DMS 273 (cell line): ENCODE measurements around the gene KRTAP5-6.

Experiments
- DNase-seq: peaks from one replicate; lab custom pipeline; 2025; ENCODE audit not compliant: unreplicated experiment; lab: John Stamatoyannopoulos, UW

The KRTAP5-6 gene

DNA sequence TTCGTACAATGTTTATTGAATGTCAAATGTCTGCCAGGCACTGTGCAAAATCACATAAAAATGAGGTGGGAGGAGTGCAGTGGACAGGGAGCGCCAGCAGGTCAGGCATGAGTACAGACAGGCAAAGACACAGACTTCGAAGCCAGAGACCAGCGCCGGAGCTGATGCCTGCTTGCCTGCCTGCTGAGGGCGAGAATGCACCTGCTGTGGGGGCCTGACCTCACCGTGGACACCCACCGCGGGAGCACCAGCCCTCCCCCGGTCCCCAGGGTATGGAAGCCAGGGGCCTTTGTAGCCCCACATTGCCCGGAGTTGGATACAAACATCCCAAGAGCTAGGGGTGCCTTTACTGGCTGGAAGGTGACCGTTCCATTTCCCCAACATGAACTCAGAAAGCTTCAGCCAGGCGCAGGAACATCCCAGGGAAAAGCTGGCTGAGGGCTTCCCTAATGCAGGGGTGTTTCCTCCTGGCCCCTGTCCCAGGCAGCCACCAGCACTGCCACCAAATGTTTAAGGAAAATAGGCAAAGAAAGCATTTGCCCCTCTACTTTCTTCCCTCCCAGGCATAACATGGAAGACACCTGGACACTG lies 35.5 kb downstream of the KRTAP5-6 start:
- DNase-seq, result no peak

DNA sequence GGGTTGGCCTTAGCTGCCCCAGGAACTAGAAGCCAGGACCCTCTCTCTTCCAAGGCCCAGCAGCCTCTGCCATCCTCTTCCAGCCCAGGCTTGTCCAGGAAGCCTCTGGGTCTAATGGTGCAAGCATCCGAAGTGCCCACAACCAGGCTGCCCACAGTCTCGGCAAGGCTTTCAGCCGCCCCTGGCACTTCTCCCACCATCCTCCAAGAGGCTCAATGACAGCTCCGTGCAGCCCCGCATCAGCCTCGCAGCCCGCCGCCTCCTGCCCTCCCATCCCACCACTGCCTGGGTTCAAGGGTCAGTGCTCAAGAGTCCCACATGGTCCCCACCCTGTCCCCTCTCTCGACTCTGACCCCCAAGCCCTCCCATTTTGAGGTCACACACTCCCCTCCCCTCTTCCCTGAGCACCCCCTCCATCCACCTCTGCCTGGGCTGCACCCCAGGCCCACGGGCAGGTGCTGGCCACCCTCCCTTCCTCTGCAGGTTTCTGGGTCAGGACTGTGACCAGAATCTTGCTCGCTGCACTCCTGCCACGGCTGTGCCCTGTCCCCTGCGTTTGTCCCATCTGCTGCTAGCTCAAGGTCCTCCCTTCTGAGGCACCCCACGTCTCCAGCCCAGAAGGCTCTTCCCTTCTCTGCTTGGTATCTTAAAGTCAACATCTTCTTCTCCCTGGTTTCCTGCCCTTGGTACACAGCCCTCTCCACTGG lies 36.2 kb downstream of the KRTAP5-6 start:
- DNase-seq, result no peak

DNA sequence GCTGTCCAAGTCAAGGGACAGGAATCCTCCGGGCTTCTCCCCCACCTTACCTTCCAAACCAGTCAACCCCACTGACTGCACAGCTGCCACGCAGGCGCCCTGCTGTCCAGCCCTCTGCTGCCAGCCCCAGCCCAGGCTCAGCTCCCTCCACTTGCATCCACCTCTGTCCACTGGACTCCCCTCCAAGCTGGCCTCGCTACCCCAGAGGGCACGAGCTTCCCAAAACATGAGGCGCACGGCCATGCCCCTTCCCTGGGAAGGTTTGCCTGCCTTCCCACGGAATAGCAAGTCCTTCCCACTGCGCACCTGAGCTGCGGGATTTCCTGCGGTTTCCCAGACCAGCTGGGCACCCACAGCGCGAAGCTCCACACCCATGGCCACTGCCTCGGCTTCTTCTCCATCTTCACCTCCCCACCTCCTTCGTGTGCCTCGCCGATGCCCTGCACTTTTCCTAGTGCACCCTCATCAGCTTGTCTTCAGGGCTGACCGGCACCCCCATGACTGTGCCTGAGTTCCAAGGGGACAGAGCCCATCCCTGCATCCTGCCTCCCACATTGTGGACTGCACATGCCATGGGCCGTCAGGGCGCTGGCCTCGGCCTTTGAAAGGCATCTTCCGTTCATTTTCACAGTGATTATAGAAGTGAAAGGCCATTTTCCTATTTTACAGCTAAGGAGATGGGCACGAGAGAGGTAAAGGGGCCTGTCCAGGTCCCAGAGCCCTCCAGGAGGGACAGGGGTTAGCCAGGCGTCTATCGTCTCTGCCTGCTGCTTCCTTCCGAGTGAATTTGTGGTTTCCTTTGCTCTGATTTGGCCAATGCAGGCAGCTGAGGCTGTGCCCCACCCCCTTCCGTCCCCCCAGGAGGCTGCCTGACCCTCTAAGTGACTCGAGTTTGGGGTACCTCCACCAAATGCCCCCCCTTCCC lies 37.0 kb downstream of the KRTAP5-6 start:
- DNase-seq, result no peak

DNA sequence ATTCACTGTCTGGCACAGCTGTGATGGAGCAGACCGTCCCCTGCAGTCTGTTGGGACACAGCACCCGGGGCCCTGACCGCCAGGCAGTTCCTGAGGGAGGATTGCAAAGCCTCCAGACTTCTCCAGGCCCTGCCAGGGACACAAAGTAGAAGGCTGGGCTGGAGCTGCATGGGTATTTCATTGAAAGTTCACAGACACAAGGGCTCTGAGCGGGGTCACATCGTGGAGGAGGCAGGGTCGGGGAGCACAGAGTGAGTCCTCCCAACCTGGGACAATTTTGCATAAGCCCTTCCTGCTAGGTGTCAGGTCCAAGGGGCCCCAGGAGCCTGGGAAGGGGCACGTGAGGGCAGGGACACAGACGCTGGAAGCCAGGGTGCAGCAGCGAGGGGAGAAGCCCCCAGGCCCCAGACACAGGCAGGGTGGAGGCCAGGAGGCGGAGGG lies 37.7 kb downstream of the KRTAP5-6 start:
- DNase-seq, result no peak

DNA sequence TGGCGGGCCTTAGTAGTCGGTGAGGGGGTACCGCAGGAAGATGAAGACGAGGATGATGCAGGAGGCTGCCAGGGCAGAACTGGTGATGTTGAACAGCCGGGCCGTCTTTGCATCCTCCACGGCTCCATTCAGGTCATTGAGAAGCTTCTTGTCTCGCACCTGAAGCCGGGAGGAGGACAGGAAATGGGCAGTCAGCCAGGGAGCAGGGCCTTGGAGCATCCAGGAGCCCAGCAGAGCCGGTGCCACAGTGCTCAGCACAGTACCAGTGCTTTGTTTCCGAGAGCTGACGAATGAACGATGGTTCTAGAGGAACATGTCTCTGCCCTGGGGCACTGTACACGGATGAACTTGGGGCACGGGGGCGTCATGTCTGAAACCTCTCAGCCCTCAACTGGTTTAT lies 38.3 kb downstream of the KRTAP5-6 start:
- DNase-seq, result no peak

DNA sequence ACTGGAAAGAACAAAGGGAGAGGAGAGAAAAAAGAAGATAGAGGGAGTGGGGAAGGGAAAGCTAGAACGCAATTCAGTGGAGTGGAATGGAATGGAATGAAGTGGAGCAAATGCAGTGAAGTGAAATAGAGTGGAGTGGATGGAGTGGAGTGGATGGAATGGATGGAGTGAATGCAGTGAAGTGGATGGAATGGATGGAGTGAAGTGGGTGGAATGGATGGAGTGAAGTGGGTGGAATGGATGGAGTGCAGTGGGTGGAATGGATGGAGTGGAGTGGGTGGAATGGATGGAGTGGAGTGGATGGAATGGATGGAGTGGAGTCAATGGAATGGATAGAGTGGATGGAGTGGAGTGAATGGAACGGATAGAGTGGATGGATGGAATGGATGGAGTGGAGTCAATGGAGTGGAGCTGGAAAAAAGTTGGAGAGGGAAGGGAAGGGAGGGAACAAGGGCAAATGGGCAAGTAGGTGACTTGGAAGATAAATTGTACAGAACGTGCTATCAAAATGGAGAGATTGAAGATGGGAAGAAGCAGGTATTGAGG lies 39.5 kb downstream of the KRTAP5-6 start:
- no peak for DNase-seq

DNA sequence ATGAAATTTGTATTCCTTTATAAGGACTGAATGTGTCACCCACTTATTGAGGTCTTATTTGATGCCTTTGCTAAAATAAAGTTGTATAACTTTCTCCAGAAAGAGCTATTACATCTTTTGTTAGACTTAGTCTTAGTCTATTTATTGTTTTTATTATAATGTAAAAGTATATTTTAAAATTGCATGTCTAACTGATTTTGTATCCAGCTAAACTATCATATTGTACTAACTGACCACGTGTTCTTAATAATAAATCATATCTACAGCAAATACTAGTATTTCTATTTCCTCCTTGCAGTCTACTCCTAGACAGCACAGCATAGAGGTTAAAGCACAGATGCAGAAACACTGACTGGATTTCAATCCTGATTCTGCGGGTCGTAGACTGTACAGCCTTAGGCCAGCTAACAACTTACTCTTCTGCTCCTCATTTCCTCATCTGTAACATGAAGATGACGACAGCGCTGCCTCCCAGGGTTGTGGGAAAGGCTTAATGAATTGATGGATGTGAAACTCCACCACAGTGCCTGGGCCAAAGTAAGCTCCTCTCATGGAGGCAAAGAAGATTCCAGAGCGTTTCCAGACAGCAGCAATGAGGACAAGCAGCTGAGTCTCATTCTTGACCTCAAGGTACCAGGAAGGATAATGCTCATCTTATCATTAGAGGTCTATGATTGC lies 40.2 kb downstream of the KRTAP5-6 start:
- DNase-seq, result no peak

DNA sequence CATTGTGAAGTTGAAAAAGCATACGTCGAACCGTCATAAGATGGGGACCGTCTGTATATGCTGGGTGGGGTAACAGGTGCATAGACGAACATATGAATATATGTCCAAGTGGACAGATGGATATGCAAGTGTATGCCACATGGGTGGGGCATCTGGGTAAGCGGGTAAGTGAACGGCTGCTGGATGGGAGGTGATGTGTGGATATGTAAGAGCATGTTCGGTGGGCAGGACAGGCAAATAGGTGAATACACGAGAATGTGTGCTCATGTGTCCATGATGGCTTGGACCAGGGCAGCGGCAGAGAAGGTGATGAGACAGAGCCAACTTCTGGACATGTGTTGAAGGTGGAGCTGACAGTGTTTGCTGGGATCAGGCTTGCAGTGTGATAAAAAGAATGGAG lies 41.4 kb downstream of the KRTAP5-6 start:
- DNase-seq, result no peak

DNA sequence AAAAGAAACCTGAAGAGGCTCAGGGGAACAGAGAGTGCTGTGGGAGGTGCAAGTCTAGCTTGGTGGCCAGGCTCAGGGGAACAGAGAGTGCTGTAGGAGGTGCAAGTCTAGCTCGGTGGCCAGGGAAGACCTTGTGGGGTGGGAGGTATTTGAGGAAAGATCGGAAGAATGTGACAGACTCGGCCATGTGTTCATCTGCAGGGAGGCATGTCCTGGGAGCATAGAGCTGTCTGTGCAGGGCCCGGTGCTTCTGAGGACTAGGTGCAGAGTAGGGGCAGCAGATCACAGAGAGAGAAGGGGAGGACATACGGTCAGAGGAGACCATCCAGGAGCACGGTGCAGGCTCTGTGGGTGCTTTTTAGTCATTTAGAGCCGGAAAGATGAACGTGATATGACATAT lies 42.6 kb downstream of the KRTAP5-6 start:
- DNase-seq, result no peak

DNA sequence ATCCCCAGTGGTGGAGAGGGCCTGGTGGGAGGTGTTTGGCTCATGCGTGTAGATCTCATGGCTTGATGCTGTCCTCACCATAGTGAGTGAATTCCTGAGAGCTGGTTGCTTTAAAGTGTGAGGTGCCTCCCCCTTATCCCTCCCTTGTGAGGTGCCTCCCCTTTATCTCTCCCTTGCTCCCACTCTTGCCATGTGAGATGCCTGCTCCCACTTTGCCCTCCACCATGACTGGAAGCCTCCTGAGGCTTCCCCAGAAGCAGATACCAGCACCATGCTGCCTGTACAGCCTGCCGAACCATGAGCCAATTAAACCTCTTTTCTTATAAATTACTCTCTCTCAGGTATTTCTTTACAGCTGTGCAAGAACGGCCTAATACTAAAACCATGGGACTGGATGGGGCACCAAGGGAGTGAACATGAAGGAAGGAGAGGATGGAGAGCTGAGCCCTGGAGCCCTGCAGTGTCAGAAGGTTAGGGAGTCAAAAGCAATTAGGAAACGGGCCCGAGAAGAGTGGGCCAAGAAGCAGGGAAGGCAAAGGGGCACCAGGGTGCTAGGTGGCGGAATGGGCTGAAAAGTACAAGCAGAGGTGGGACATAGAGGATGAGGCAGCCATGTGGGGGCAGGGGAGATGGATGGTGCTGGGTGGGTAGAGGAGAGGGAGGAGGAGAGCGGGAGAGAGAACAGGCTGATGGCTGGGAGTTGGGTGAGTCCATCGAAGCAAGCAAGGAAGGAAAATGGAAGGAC lies 44.0 kb downstream of the KRTAP5-6 start:
- DNase-seq, result no peak

DNA sequence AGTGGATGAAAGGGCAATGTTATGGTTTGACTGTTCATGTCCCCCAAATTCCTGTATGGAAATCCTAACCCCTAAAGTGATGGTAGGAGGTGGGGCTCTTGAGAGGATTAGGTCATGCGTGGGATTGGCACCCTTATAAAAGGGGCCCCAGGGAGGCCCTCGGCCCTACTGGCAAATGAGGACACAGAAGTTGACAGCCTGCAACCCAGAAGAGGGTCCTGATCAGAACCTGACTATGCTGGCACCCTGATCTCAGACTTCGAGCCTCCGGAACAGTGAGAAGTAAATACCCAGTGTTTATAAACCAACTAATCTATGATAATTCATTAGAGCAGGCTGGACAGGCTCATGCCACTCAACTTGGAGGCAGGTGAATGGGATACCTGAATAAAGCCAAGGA lies 44.7 kb downstream of the KRTAP5-6 start:
- no peak for DNase-seq

DNA sequence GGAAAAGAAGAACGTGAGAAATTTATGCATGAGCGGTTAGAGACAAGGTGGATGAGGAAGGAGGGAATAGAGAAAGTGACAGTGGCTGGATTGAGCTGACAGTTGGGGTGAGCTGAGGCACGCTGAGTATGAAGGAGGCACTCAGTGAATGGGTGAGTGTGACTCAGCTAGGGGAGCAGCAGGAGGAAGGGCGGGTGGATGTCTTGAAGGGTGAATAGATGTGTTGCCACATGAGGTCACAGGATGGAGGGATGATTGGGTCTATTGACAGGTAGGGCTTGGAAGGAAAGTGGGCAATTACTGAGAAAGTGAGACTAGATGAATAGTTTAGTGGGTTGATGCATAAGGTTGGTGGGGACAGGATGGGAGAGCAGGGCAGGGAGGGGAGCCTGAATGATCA lies 45.4 kb downstream of the KRTAP5-6 start:
- no peak for DNase-seq

DNA sequence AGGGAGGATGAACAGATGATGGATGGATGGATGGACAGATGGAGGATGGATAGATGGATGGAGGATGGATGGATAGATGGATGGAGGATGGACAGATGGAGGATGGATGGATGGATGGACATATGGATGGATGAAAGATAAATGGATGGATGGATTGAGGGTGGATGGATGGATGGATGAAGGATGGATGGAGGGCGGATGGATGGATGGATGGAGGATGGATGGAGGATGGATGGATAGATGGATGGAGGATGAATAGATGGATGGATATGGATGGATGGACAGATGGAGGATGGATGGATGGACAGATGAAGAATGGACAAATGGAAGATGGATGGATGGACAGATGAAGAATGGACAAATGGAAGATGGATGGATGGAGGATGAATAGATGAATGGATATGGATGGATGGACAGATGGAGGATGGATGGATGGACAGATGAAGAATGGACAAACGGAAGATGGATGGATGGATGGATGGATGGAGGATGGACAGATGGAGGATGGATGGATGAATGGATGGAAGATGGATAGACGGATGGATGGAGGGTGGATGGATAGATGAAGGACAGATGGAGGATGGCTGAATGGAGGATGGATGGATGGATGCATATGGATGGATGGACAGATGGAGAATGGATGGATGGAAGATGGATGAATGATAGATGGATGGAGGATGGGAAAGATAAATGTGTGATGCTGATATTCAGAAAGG lies 46.0 kb downstream of the KRTAP5-6 start:
- no peak for DNase-seq

DNA sequence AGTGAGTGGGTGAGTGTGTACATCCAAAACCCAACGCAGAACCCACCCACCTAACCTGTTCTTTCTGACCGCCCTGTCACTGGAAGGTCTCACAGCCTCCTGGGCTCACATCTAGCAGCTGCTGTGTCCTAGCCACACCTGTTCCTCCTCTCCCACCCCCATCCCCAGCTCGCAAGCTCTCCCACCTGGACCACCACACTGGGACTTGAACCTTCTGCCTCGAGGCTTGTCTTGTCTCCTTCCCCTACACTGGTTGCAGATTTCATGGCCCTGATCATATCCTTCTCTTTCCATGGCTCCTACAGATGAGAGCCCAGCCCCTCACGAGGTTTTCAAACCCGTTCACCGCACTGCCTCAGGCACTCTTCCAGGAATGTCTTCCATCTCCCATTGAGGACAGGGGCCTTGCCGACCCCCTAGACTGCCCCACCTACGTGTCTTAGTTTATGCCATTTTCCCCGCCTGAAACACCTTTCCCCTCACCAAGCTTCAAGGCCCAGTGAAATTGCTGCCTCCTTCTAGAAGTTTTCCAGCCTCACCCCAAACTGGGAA lies 46.7 kb downstream of the KRTAP5-6 start:
- DNase-seq, result no peak

DNA sequence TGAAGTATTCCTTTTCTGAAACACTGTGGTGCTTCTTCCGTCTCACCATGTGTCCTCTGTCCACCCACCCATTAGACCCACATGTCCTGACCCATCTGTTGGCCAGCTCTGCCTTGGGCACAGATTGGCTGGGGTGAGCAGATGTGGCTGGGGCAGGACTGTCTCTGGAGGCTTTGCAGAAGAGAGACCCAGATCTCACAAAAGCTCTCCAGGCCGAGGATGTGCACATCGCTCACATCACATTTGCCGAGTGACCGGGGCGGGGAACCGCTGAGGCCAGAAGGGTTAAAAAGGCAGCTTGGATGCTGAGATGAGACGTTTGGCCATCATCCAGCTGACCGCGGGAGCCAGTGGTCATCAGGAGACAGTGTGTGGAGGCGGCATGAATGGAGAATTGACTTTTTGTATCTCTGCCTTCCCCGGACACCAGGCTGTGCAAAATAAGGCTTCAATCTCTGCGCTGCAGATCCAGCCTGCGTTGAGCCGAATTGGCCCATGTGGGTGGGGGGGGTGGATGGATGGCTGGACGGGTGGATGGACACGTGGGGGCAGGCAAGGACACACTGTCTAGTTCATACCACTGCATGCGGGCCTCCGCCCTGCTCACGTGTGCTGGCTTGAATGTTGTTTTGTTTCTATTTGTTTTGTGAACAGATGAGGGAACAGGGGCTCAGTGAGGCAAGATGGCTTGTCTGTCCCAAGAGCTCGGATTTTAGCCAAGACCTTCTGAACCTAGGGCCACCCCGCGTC lies 47.3 kb downstream of the KRTAP5-6 start:
- no peak for DNase-seq

DNA sequence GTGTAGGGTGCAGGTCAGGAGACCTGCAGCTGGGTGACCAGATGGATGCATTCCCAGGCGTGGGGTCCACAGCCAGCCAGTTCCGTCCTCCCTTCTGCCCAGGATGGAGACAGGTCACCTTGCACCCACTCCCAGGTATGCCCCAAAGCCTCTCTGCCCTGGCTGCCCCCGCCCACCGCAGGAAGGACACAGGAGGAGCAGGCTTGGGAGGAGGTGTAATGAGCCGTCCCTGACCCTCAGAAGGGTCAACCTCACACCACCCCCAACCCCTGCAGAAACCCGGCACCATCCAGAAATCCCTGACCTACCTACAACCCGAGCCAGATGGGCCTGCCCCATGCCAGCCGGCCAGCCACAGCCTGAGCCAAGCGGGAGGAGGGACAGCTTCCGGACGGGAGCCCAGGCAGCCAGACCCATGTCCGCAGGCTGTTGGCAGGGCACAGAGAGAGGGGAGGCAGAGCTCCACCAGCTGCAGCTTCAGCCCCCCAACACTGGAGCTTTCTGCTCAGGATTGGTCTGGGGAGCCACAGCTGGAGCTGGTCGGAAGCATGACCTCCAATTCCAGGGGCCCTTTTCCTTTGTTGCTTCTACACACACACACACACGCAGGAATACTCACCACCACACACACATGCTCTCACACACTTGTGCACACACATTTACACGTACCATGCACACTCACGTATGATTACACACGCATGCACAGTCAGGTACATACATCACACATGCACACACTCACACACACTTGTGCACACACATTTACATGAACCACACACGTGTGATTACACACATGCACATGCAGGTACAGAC lies 48.1 kb downstream of the KRTAP5-6 start:
- no peak for DNase-seq

DNA sequence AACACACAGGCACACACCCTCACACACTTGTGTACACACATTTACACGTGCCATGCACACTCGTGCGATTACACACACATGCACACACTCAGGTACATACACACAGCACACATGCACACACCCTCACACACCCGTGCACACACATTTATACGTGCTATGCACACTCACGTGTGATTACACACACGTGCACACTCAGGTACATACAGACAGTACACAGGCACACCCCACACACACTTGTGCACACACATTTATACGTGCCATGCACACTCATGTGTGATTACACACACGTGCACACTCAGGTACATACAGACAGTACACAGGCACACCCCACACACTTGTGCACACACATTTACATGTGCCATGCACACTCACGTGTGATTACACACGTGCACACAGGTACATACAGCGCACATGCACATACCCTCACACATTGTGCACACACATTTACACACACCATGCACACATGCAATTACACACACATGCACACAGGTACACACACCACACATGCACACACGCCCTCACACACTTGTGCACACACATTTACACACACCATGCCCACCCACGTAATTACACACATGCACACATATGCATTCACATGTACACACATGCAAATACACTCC lies 48.8 kb downstream of the KRTAP5-6 start:
- no peak for DNase-seq
